Measurements from ENCODE around the gene KIF9.
"Not testable (repeated sequence)": the region's sequence is repeated elsewhere in the genome, so short reads cannot be mapped to it uniquely, and the experiment has no call there.

The KIF9 gene

DNA sequence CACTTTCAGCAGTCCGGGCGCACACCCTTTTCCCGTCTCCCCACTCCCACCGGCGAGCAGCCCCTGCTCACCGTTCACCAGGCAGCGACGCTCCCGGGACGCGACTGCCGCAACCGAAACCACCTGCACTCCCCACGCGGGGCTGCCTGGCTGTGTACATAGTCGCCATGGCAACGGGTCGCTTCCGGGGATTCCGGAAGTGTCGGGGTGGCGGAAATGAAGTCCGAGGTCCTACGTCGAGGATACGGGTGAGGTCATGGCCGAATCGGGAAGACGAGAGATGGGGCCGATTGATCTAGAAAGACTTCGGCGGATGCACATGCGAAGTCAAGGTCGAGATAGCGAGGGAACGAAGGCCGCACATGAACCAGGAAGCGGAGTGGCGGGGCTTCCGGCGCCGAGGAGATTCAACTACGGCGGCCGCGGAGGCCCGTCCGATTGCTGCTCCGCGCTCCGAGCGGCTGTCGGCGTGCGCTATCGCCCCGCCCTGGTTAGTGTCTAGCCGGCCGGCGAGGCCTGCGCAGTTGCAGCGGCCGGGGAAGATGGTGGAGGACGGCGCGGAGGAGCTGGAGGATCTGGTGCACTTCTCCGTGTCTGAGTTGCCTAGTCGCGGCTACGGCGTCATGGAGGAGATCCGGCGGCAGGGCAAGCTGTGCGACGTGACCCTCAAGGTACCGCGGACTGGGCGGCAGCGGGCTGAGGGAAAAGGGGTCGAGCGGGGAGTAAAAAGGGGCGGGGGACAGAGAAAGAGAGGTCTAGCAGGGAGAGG lies at the start of gene KIF9, which contains the start of gene KLHL18:
KIF9 (minus strand) TSS at position 376 of the 769 bp plus-strand sequence. CDS start 5,425 bp downstream, outside the sequence.
KLHL18 (plus strand) TSS at position 521 of the 769 bp plus-strand sequence; CDS start at position 543, 22 bp downstream.
- DNase-seq (ENCODE audit: low read depth), result peak; percentile 95
- peak within 1 kb of the TSS; percentile 79 for H3K4me3 ChIP-seq (ENCODE audit: low read length)
- no peak for TF ChIP-seq CTCF (IDR thresholded peaks at IDR 0.05; ENCODE audit: insufficient read depth, low read depth, low read length, missing control alignments)

GRCh38 chr3:47324278-47324865 lies 41.8 kb upstream of the KIF9 start:
- H3K4me3 ChIP-seq (ENCODE audit: low read length), result no peak overlapping the region
- TF ChIP-seq CTCF (IDR thresholded peaks at IDR 0.05; ENCODE audit: insufficient read depth, low read depth, low read length, missing control alignments), result peak; percentile 81
- peak; percentile 82 for DNase-seq (ENCODE audit: low read depth)

- no peak for TF ChIP-seq CTCF (IDR thresholded peaks at IDR 0.05; ENCODE audit: insufficient read depth, low read depth, low read length, missing control alignments)
- no peak overlapping the region for H3K4me3 ChIP-seq (ENCODE audit: low read length)
- peak; percentile 74 for DNase-seq (ENCODE audit: low read depth)
These were observed 41.1 kb upstream of the KIF9 start for GRCh38 chr3:47323431-47324277.

DNA sequence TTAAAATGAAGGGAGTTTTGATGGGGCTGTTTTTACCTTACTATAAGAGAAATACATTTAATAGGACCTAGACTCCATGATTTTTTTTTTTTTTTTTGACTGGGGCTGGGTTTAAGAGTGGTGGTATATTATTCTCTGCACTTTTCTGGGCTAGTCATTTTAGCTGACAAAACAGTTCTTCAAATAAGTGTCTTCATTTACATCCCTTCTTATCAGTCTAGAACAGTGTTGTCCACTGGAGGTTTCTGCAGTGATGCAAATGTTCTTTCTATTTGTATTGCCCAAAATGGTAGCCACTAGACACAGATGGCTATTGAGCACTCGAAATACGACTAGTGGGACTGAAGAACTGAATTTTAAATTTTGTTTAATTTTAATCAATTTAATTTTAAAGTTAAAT lies 37.4 kb upstream of the KIF9 start:
- TF ChIP-seq CTCF (IDR thresholded peaks at IDR 0.05; ENCODE audit: insufficient read depth, low read depth, low read length, missing control alignments), result no peak
- no peak for DNase-seq (ENCODE audit: low read depth)
- no peak overlapping the region for H3K4me3 ChIP-seq (ENCODE audit: low read length)

DNA sequence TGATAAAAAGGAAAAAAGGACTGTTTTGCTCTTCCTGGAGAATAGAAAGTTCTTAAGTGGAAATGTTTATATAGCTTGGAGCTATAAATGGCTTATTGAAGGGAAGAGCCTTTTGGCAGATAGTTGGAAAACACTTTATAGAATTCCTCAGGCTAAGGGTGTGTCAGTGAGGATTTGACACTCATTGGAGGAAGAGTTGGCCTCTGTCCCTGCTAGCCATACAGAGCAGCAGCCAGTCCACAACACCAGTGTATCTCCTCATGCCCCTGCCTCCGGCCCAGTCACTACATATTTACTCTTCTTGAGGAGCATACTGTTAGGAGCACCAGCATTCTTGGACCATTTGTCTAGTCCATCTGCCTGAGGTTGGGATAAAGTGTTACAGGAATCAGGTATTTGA lies 36.3 kb upstream of the KIF9 start:
- DNase-seq (ENCODE audit: low read depth), result no peak
- H3K4me3 ChIP-seq (ENCODE audit: low read length), result no peak overlapping the region
- TF ChIP-seq CTCF (IDR thresholded peaks at IDR 0.05; ENCODE audit: insufficient read depth, low read depth, low read length, missing control alignments), result no peak

- peak; percentile 64 for DNase-seq (ENCODE audit: low read depth)
- not testable (repeated sequence) for H3K4me3 ChIP-seq (ENCODE audit: low read length)
These were observed 33.6 kb upstream of the KIF9 start for GRCh38 chr3:47316151-47316550.

DNA sequence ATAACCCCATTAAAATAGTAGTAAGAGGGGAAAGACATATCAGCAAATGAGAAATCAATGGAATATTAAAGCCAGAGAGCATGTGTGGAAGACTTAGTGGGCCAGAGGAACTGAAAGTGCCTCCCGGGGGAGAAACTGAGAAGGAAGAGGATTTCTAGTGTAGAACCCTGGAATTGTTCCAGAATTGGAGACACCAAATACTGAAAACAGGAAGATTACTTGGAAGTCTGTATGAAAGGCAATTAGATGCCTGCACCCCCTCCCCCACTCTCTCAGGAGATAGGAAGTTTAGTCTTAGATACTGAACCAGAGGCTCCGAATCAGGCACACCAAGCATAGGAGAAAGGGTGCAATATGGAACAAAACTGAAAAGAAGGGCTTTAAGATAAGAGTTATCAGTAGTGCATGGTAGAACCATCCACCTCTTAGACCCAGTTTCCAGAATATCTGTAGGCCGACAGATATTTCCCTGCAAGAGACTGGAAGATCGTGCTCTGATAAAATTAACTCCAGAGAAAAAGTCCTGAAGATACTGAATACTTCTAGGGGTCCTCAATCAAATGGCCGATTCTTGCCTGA lies 32.6 kb upstream of the KIF9 start:
- no peak for DNase-seq (ENCODE audit: low read depth)
- TF ChIP-seq CTCF (IDR thresholded peaks at IDR 0.05; ENCODE audit: insufficient read depth, low read depth, low read length, missing control alignments), result no peak
- H3K4me3 ChIP-seq (ENCODE audit: low read length), result no peak overlapping the region
